ENCODE data around the gene GIPR. TPM values are rescaled to one million over a fixed set of nuclear protein-coding genes. Genes with fewer than 3 reads are reported as not detected.

Gene GIPR
- total and polyA plus RNA-seq, 2 of the 13 experiments (the other 11 are each of a cell fraction or from before 2014, with no cell fraction given), result 0.15 to 1.2 TPM

- TF ChIP-seq TAF1 (CRISPR knock-in tag; IDR thresholded peaks at IDR 0.05) (peak; percentile 49; the same call in 1 of the 2 replicates), PPARG (CRISPR knock-in tag; conservative IDR thresholded peaks at IDR 0.05) (0 out of 2 replicates have a peak, but pooled peaks have one; percentile 18), KAT8 (CRISPR knock-in tag; IDR thresholded peaks at IDR 0.05) (peak; percentile 68; the same call in 1 of the 2 replicates), TCF7L2 (IDR thresholded peaks at IDR 0.05; ENCODE audit: low read depth, low read length) (no peak), SAP130 (CRISPR knock-in tag; IDR thresholded peaks at IDR 0.05; ENCODE audit: low read depth) (peak; percentile 76), TARDBP (CRISPR knock-in tag; IDR thresholded peaks at IDR 0.05) (peak; percentile 51; the same call in 1 of the 2 replicates), ATF4 (CRISPR knock-in tag; IDR thresholded peaks at IDR 0.05) (no peak), ZNF577 (CRISPR knock-in tag; IDR thresholded peaks at IDR 0.05; ENCODE audit: borderline replicate concordance, low read depth) (no peak), ZNF143 (CRISPR knock-in tag; IDR thresholded peaks at IDR 0.05) (no peak), KDM6A (CRISPR knock-in tag; IDR thresholded peaks at IDR 0.05; ENCODE audit: low read depth) (no peak), ZHX1 (CRISPR knock-in tag; IDR thresholded peaks at IDR 0.05; ENCODE audit: low read depth) (0 out of 2 replicates have a peak, but pooled peaks have one; percentile 29), JUND (CRISPR knock-in tag; IDR thresholded peaks at IDR 0.05) (no peak), RFX3 (CRISPR knock-in tag; IDR thresholded peaks at IDR 0.05) (no peak), FOXP1 (IDR thresholded peaks at IDR 0.05) (0 out of 2 replicates have a peak, but pooled peaks have one; percentile 44), FOXP1 (CRISPR knock-in tag; IDR thresholded peaks at IDR 0.05) (peak; percentile 62; the same call in 1 of the 2 replicates), RBM39 (IDR thresholded peaks at IDR 0.05; ENCODE audit: low read depth, low read length, poor library complexity, severe bottlenecking) (peak; percentile 80), ATF7 (IDR thresholded peaks at IDR 0.05) (no peak), ATF7 (CRISPR knock-in tag; IDR thresholded peaks at IDR 0.05) (no peak), ZNF777 (CRISPR knock-in tag; IDR thresholded peaks at IDR 0.05) (0 out of 2 replicates have a peak, but pooled peaks have one; percentile 31), ZNF761 (CRISPR knock-in tag; conservative IDR thresholded peaks at IDR 0.05) (no peak), PITX1 (CRISPR knock-in tag; IDR thresholded peaks at IDR 0.05) (0 out of 2 replicates have a peak, but pooled peaks have one; percentile 14), ELF1 (CRISPR knock-in tag; IDR thresholded peaks at IDR 0.05) (peak; percentile 76), ZNF501 (CRISPR knock-in tag; IDR thresholded peaks at IDR 0.05) (peak; percentile 76; the same call in 1 of the 2 replicates), ZNF839 (CRISPR knock-in tag; IDR thresholded peaks at IDR 0.05; ENCODE audit: borderline replicate concordance) (peak; percentile 49; the same call in 1 of the 2 replicates), FOXC1 (CRISPR knock-in tag; IDR thresholded peaks at IDR 0.05; ENCODE audit: borderline replicate concordance) (no peak; the same call in 1 of the 2 replicates), ZBTB49 (CRISPR knock-in tag; IDR thresholded peaks at IDR 0.05; ENCODE audit: borderline replicate concordance) (no peak), ELF3 (CRISPR knock-in tag; IDR thresholded peaks at IDR 0.05) (peak; percentile 83)
These were observed 13.5 kb downstream of the GIPR start (continued) for GRCh38 chr19:45681391-45682015.
